ENCODE measurements around the gene VAV2.

VAV2 gene

DNA sequence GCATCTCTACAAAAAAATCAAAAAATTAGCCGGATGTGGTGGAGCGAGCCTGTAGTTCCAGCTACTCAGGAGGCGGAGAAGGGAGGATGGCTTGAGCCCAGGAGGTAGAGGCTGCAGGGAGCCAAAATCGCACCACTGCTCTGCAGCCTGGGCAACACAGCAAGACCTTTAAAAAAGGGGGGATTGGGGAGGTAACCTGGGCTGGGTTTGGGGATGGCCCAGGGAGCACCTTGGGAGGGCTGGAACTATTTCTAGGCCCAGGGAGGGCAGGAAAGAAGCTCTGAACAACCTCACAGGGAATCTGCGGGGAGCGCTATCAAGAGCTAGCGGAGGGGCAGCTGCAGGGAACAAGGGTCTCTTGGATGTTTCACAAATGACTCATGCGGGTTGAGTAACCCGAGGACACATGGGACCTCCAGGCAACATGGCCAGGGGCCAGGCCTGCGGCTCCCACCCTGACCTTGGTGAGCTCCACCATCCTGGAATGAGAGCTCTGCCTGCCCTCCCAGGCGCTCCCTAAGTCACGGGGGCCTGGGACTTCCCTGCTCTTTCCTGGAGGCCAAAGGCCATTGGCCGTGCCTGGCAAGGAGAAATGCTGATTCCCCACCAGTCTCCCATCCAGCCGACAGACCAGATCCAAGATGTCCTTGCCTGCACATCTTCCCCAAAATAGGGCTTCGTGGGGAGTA, 277.4 kb downstream of the VAV2 start:
- peaks cover 2% of the 10 kb centered on the region for H3K27me3 Mint-ChIP-seq
- no peaks in the 10 kb centered on the region for H3K9me3 Mint-ChIP-seq
- H3K27ac Mint-ChIP-seq = no peak overlapping the region
- H3K4me3 Mint-ChIP-seq = no peak overlapping the region
- no peaks in the 10 kb centered on the region for H3K4me1 Mint-ChIP-seq (ENCODE audit: low read depth)
- intact Hi-C loops (cut with micrococcal nuclease) = no loop called here
- H3K36me3 Mint-ChIP-seq (ENCODE audit: low read depth) = no peaks in the 10 kb centered on the region

DNA sequence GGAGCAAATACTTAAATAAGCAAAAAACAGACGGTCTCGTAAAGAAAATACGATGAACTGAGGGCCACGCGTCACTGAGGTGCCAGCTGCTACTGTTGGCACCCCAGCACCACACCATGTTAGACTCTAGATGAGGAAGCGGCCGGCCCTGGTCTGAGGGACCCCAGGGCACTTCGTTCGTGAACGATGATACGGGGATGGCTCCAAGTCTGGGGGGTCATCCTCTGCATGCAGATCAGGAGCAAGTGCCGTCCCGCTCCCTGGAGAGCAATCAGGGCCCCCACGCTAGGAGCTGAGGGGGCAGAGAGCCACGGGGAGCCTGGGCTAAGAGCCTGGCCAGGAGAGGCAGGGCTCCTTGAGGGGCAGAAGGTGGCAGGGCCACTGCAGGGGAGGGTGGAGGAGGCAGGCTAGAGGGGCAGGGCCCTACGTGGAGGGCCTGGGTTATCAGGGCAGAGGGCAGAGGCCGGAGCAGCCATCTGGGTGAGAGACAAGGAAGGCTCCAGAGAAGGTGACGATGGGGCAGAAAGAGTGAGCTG, 278.1 kb downstream of the VAV2 start:
- no peaks in the 10 kb centered on the region for H3K4me1 Mint-ChIP-seq (ENCODE audit: low read depth)
- intact Hi-C loops (cut with micrococcal nuclease) = no loop called here
- H3K4me3 Mint-ChIP-seq = no peak overlapping the region
- no peaks in the 10 kb centered on the region for H3K9me3 Mint-ChIP-seq
- peaks cover under 1% of the 10 kb centered on the region for H3K27me3 Mint-ChIP-seq
- no peak overlapping the region for H3K27ac Mint-ChIP-seq
- no peaks in the 10 kb centered on the region for H3K36me3 Mint-ChIP-seq (ENCODE audit: low read depth)

DNA sequence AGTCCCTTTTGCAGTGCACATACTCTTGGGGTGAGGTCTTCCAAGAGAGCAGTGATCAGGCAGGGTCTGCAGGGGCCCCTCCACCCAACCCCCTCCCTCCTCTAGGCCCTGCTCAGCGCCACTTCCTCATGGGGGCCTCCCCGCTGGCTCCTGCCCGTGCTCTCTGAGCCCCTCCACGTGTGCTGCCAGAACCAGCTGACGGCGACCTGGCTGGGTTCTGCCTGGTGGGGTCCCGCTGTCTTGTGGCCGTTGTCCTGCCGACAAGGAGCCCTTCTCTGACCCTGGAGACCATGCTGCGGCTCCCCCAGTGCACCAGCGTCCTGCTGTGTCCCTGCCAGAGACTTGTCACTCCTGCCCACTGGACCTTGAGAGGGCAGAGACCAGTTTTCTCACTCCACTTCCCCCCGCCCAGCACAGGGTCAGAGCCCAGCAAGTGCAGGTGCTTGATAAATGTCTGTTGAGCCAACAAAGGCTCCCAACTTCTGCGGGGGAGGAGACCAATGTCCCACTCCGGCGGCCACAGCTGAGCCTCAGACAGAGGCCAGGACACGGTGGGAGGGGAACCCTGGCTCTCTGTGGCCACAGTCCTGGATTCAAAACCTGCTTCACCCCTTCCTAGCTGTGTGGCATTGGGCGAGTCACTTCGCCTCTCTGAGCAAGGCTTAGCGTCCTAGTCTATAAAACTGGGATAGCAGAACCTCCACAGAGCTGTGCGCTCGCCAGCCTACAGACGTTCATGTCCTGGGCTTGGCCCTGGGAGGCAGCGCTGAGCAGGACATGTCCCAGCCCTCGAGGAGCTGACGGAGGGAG, 278.8 kb downstream of the VAV2 start:
- H3K4me3 Mint-ChIP-seq = no peak overlapping the region
- H3K27me3 Mint-ChIP-seq = no peaks in the 10 kb centered on the region
- no peaks in the 10 kb centered on the region for H3K9me3 Mint-ChIP-seq
- intact Hi-C loops (cut with micrococcal nuclease) = no loop called here
- H3K4me1 Mint-ChIP-seq (ENCODE audit: low read depth) = no peaks in the 10 kb centered on the region
- H3K36me3 Mint-ChIP-seq (ENCODE audit: low read depth) = no peaks in the 10 kb centered on the region
- no peak overlapping the region for H3K27ac Mint-ChIP-seq

DNA sequence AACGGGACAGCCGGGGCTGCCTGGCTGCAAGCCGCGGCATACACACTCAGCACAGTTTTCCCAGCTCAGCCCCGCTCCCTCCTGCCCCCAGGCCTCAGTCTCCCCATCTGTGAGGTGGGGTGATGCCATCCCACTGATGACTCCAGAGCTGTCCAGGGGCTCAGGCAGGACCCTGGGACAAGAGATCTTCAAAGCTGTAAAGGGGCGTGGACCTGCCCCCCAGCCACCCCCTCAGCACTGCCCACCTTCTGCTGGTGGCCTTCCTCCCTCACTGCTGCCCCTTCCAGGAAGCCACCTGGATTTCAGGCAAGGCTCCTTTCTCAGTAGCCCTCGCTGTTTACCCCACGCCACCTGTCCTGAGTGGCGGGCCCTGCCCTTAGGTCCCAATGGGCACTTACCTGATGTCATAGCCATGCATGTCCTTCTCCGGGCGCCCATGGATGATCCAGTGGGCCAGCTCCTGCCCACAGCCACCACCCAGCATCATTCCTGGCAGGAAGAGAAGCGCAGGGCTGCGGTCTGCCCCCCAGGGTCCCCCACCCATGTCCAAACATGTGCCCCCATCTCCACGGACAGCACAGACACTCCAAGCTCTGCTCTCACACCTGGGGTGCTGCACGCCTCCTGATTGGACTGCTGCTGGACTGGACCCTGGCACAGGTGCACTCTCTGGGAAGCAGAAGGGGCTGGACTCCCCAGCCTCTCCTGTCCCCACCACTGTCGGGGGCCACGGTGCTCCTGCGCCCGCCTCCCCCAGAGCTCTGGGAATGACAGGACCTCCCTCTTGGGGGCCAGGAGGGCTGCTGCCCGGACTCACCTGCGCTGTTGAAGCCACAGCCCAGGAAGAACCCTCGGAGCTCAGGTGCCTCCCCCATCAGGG, 279.7 kb downstream of the VAV2 start:
- intact Hi-C loops (cut with micrococcal nuclease) = no loop called here

More for the DNA sequence above, 279.7 kb downstream of the VAV2 start:
- Mint-ChIP-seq H3K9me3 (no peaks in the 10 kb centered on the region), H3K4me3 (no peak overlapping the region), H3K4me1 (ENCODE audit: low read depth) (peaks cover 1% of the 10 kb centered on the region), H3K27ac (no peak overlapping the region), H3K27me3 (no peaks in the 10 kb centered on the region), H3K36me3 (ENCODE audit: low read depth) (no peaks in the 10 kb centered on the region)

All from dendritic cell treated with granulocyte-macrophage colony-stimulating factor and Interleukin-4, amounts not matched to agents 40 ng/mL and 50 ng/mL, for 4 days (primary cell).